Hippocampal formation (tissue), 2 donors: ENCODE data around the gene ERRFI1.
"Not testable (repeated sequence)": the region's sequence is repeated elsewhere in the genome, so short reads cannot be mapped to it uniquely, and the experiment has no call there.

Experiments
- DNase-seq, 2 donors: peaks; one replicate each; lab custom pipeline; 2025; lab: John Stamatoyannopoulos, UW

The ERRFI1 gene

GRCh38 chr1:8026153-8026975 lies at the start of gene ERRFI1:
ERRFI1 (minus strand) TSS chr1:8026309; CDS start chr1:8015619, 10,690 bp downstream.
- peak; percentile 92 to 94 for DNase-seq

GRCh38 chr1:8075511-8076051 lies 49.5 kb upstream of the ERRFI1 start:
- no peak for DNase-seq

GRCh38 chr1:8073112-8073855 lies 47.2 kb upstream of the ERRFI1 start:
- DNase-seq, result no peak

GRCh38 chr1:8070381-8070811 lies 44.3 kb upstream of the ERRFI1 start:
- DNase-seq, result no peak

GRCh38 chr1:8069614-8070320 lies 43.7 kb upstream of the ERRFI1 start:
- not testable (repeated sequence) for DNase-seq

GRCh38 chr1:8065369-8065768 lies 39.3 kb upstream of the ERRFI1 start:
- DNase-seq, result no peak

GRCh38 chr1:8063298-8064036 lies 37.4 kb upstream of the ERRFI1 start:
- no peak for DNase-seq

GRCh38 chr1:8062861-8063260 lies 36.8 kb upstream of the ERRFI1 start:
- DNase-seq, result no peak

GRCh38 chr1:8061673-8062386 lies 35.7 kb upstream of the ERRFI1 start:
- DNase-seq, result no peak

GRCh38 chr1:8061210-8061609 lies 35.1 kb upstream of the ERRFI1 start:
- no peak for DNase-seq

GRCh38 chr1:8059161-8059622 lies 33.1 kb upstream of the ERRFI1 start:
- DNase-seq, result no peak

GRCh38 chr1:8057779-8058178 lies 31.7 kb upstream of the ERRFI1 start:
- not testable (repeated sequence) for DNase-seq

GRCh38 chr1:8055973-8056372 lies 29.9 kb upstream of the ERRFI1 start:
- no peak for DNase-seq

GRCh38 chr1:8053878-8054567 lies 27.9 kb upstream of the ERRFI1 start:
- no peak for DNase-seq

- DNase-seq, result no peak
These were observed 25.5 kb upstream of the ERRFI1 start for GRCh38 chr1:8051650-8052049.

GRCh38 chr1:8049229-8049628 lies 23.1 kb upstream of the ERRFI1 start:
- not testable (repeated sequence) for DNase-seq

- no peak for DNase-seq
These were observed 21.8 kb upstream of the ERRFI1 start for GRCh38 chr1:8047686-8048445.

GRCh38 chr1:8047112-8047511 lies 21.0 kb upstream of the ERRFI1 start:
- no peak for DNase-seq

- no peak for DNase-seq
These were observed 20.3 kb upstream of the ERRFI1 start for GRCh38 chr1:8046391-8046790.
